BLaER1 treated with 17β-estradiol and CSF1 and Interleukin-3, amounts not matched to agents 10 nM and 100 nM (cell line): Measurements from ENCODE around the gene TRIM8.

Experiments used
- H3K27ac ChIP-seq, 11 experiments: shearing (Covaris generic); formaldehyde crosslinking; 2 replicates each; pipeline ENCODE4 v1.8.1; 2022
- H3K27me3 ChIP-seq, 11 experiments: shearing (Covaris generic); formaldehyde crosslinking; 2 replicates each; pipeline ENCODE4 v1.8.1; 2022
- H3K36me3 ChIP-seq, 11 experiments: shearing (Covaris generic); formaldehyde crosslinking; 2 replicates each; pipeline ENCODE4 v1.8.1; 2022
- H3K4me1 ChIP-seq, 10 experiments: shearing (Covaris generic); formaldehyde crosslinking; 2 replicates each; pipeline ENCODE4 v1.8.1; 2022
- H3K4me2 ChIP-seq, 11 experiments: shearing (Covaris generic); formaldehyde crosslinking; 2 replicates each; pipeline ENCODE4 v1.8.1; 2022
- H3K4me3 ChIP-seq, 10 experiments: shearing (Covaris generic); formaldehyde crosslinking; 2 replicates each; pipeline ENCODE4 v1.8.1; 2022
- H3K9ac ChIP-seq, 11 experiments: shearing (Covaris generic); formaldehyde crosslinking; 2 replicates each; pipeline ENCODE4 v1.8.1; 2022
- H3K9me3 ChIP-seq, 11 experiments: shearing (Covaris generic); formaldehyde crosslinking; replicated peaks in 1 of 11; 2 replicates each; pipeline ENCODE4 v1.8.1; 2022
- H4K20me1 ChIP-seq, 11 experiments: shearing (Covaris generic); formaldehyde crosslinking; 2 replicates each; pipeline ENCODE4 v1.8.1; 2022
- Cebpa-rat ChIP-seq, 11 experiments: shearing (Covaris generic); IDR thresholded peaks; 2 replicates each; pipeline ENCODE4 v1.8.1; 2022

The TRIM8 gene

DNA sequence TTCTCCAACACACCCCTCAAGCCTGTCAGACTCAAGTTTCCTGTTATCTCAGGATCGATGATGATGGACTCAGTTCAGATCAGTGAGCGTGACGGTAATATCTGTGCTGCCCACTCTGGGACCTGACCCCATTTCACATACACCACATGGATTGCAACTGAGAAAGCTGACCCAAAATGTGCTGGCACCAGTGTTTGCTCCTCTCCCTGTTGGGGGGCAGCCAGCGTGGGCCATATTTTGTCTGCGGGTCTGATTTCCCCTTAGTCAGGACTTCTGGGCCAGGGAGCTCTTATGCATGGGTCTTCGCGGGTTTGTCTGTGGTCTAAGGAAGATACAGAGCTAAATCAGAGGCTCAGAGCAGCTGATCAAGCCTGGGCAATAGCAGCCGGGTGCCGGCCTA, 42.6 kb upstream of the TRIM8 start:
- Histone ChIP-seq H3K4me1 (peaks cover 18 to 69% (median 51%) of the 10 kb centered on the region in 10 experiments), H3K4me3 (no peak overlapping the region), H4K20me1 (peaks cover 0 to 19% (median 0%) of the 10 kb centered on the region in 11 experiments; a peak in 4 of 22 replicates), H3K9ac (no peak overlapping the region), H3K4me2 (no peak overlapping the region), H3K36me3 (peaks cover 65 to 100% (median 95%) of the 10 kb centered on the region in 11 experiments), H3K9me3 (no peaks in the 10 kb centered on the region), H3K27ac (no peak overlapping the region), H3K27me3 (no peaks in the 10 kb centered on the region)
- TF ChIP-seq Cebpa-rat (IDR thresholded peaks at IDR 0.05): no peak

- H3K36me3 ChIP-seq: peaks cover 58 to 100% (median 91%) of the 10 kb centered on the region in 11 experiments
- no peaks in the 10 kb centered on the region for H3K9me3 ChIP-seq
- no peaks in the 10 kb centered on the region for H3K27me3 ChIP-seq
- TF ChIP-seq Cebpa-rat (IDR thresholded peaks at IDR 0.05): no peak
- H4K20me1 ChIP-seq: peaks cover 0 to 13% (median 0%) of the 10 kb centered on the region in 11 experiments; a peak in 4 of 22 replicates
- H3K4me1 ChIP-seq: peaks cover 18 to 62% (median 47%) of the 10 kb centered on the region in 10 experiments
- peak overlapping the region in 1 of 11 experiments; percentile 30; a peak in 1 of 22 replicates for H3K9ac ChIP-seq
- no peak overlapping the region for H3K4me3 ChIP-seq
- no peak overlapping the region for H3K4me2 ChIP-seq
- H3K27ac ChIP-seq: no peak overlapping the region
Observed at GRCh38 chr10:102602272-102603045, 41.8 kb upstream of the TRIM8 start.

DNA sequence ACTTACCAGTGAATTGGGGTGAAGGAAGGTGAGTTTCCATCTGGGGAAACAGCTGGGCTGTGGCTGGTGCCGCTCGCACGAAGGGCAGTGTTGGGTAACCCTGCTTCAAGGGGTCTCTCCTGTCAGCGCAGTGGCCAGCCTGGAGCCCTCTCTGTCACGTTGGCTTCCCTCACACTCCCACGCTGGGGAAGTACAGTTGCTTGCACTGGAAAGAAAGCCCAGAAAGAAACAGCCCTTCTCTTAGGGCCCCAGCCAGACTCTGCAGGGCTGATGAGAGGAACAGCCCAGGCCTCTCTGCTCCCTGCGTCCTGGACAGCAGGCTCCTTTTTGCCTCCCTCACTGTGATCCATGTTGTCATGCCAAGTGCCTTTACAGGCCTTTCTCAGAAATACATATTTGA, 40.3 kb upstream of the TRIM8 start:
- Histone ChIP-seq H3K27ac (peak overlapping the region in 6 of 11 experiments; percentile 10 to 47 (median 36); a peak in 7 of 22 replicates), H4K20me1 (peaks cover 0 to 13% (median 0%) of the 10 kb centered on the region in 11 experiments; a peak in 4 of 22 replicates), H3K9ac (peak overlapping the region in 5 of 11 experiments; percentile 1 to 39 (median 25); a peak in 2 of 22 replicates), H3K4me2 (peak overlapping the region in 9 of 11 experiments; percentile 21 to 84 (median 61); a peak in 17 of 22 replicates), H3K36me3 (peaks cover 44 to 92% (median 77%) of the 10 kb centered on the region in 11 experiments), H3K4me1 (peaks cover 14 to 56% (median 42%) of the 10 kb centered on the region in 10 experiments), H3K9me3 (no peaks in the 10 kb centered on the region), H3K4me3 (no peak overlapping the region), H3K27me3 (no peaks in the 10 kb centered on the region)
- no peak for TF ChIP-seq Cebpa-rat (IDR thresholded peaks at IDR 0.05)

- TF ChIP-seq Cebpa-rat (IDR thresholded peaks at IDR 0.05): 0 out of 22 replicates have a peak, but pooled peaks of 1 of the 11 experiments have one; percentile 19
- Histone ChIP-seq H4K20me1 (peaks cover 0 to 13% (median 0%) of the 10 kb centered on the region in 11 experiments; a peak in 4 of 22 replicates), H3K9ac (peak overlapping the region in 3 of 11 experiments; percentile 8 to 39 (median 30); a peak in 2 of 22 replicates), H3K4me1 (peaks cover 9 to 56% (median 38%) of the 10 kb centered on the region in 10 experiments), H3K27me3 (no peaks in the 10 kb centered on the region), H3K4me2 (peak overlapping the region in 9 of 11 experiments; percentile 21 to 84 (median 61); a peak in 17 of 22 replicates), H3K4me3 (no peak overlapping the region), H3K27ac (peak overlapping the region in 6 of 11 experiments; percentile 10 to 47 (median 36); a peak in 5 of 22 replicates), H3K9me3 (no peaks in the 10 kb centered on the region), H3K36me3 (peaks cover 39 to 87% (median 72%) of the 10 kb centered on the region in 11 experiments)
Observed at GRCh38 chr10:102604439-102604841, 39.8 kb upstream of the TRIM8 start.

GRCh38 chr10:102605712-102606111, 38.6 kb upstream of the TRIM8 start:
- Histone ChIP-seq H3K36me3 (peaks cover 36 to 79% (median 62%) of the 10 kb centered on the region in 11 experiments), H3K4me3 (no peak overlapping the region), H4K20me1 (peaks cover 0 to 3% (median 0%) of the 10 kb centered on the region in 11 experiments; a peak in 3 of 22 replicates), H3K9ac (no peak overlapping the region), H3K9me3 (no peaks in the 10 kb centered on the region), H3K27me3 (no peaks in the 10 kb centered on the region), H3K4me1 (peaks cover 0 to 47% (median 26%) of the 10 kb centered on the region in 10 experiments; a peak in 16 of 20 replicates), H3K27ac (no peak overlapping the region), H3K4me2 (peak overlapping the region in 1 of 11 experiments; percentile 17; a peak in 1 of 22 replicates)
- TF ChIP-seq Cebpa-rat (IDR thresholded peaks at IDR 0.05): no peak

GRCh38 chr10:102608487-102608886, 35.8 kb upstream of the TRIM8 start:
- TF ChIP-seq Cebpa-rat (IDR thresholded peaks at IDR 0.05): no peak
- Histone ChIP-seq H3K27ac (no peak overlapping the region), H3K9me3 (no peaks in the 10 kb centered on the region)

DNA sequence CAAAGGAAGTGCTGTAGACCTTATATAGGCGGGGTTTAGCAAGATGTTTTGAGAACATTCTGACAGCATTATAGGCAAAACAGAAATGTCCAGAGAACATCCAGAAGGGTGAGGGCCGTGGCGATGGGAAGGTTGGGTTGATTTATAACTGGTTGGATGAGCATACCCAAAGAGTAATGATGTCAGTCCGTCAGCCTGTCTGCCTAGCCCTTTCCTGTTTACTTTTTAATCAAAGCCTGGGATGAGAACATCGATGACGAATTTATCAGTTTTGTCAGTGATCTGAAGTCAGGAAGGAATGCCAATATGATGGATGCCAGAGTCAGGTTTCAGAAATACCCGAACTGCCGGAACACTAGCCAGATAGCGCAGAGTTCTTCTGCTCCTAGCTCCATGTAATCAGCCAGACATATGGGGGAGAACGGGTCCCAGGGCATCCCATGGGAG, 33.8 kb upstream of the TRIM8 start:
- Histone ChIP-seq H3K27ac (no peak overlapping the region), H3K4me3 (no peak overlapping the region), H3K9me3 (no peaks in the 10 kb centered on the region), H3K4me1 (peaks cover 30 to 60% (median 36%) of the 10 kb centered on the region in 10 experiments), H3K9ac (no peak overlapping the region), H3K27me3 (no peaks in the 10 kb centered on the region), H4K20me1 (peaks cover 0 to 16% (median 0%) of the 10 kb centered on the region in 11 experiments; a peak in 4 of 22 replicates), H3K36me3 (peaks cover 1 to 69% (median 25%) of the 10 kb centered on the region in 11 experiments; a peak in 17 of 22 replicates), H3K4me2 (0 out of 22 replicates have a peak overlapping the region, but pooled peaks of 1 of the 11 experiments have one; percentile 56)
- no peak for TF ChIP-seq Cebpa-rat (IDR thresholded peaks at IDR 0.05)

More at GRCh38 chr10:102608487-102608886, 35.8 kb upstream of the TRIM8 start:
- Histone ChIP-seq H4K20me1 (peaks cover 0 to 13% (median 0%) of the 10 kb centered on the region in 11 experiments; a peak in 5 of 22 replicates), H3K4me1 (peaks cover 20 to 67% (median 42%) of the 10 kb centered on the region in 10 experiments), H3K9ac (0 out of 22 replicates have a peak overlapping the region, but pooled peaks of 1 of the 11 experiments have one; percentile 27), H3K4me3 (no peak overlapping the region), H3K4me2 (peak overlapping the region in 2 of 11 experiments; percentile 52 to 60; a peak in 4 of 22 replicates), H3K27me3 (no peaks in the 10 kb centered on the region), H3K36me3 (peaks cover 11 to 73% (median 34%) of the 10 kb centered on the region in 11 experiments; a peak in 21 of 22 replicates)

GRCh38 chr10:102611514-102612087, 32.7 kb upstream of the TRIM8 start:
- Histone ChIP-seq H3K9ac (no peak overlapping the region), H3K9me3 (no peaks in the 10 kb centered on the region), H3K4me2 (peak overlapping the region in 9 of 11 experiments; percentile 0 to 82 (median 56); a peak in 10 of 22 replicates), H3K4me3 (no peak overlapping the region), H4K20me1 (peaks cover 0 to 20% (median 0%) of the 10 kb centered on the region in 11 experiments; a peak in 5 of 22 replicates), H3K4me1 (peaks cover 30 to 64% (median 40%) of the 10 kb centered on the region in 10 experiments), H3K27me3 (no peaks in the 10 kb centered on the region), H3K27ac (no peak overlapping the region), H3K36me3 (peaks cover 6 to 69% (median 23%) of the 10 kb centered on the region in 11 experiments)
- TF ChIP-seq Cebpa-rat (IDR thresholded peaks at IDR 0.05): no peak
